Neural progenitor cell (in vitro differentiated cells): ENCODE results near the gene ZKSCAN5.

Experiments used
- CTCF ChIP-seq: fragments of 200-600 bp; sonication (generic); IDR thresholded peaks from 2 replicates; pipeline ENCODE4 v1.5.1; 2017; ENCODE audit warnings: antibody characterized with exemption, mild to moderate bottlenecking
- EZH2 ChIP-seq: fragments of 200-600 bp; sonication (generic); IDR thresholded peaks from 2 replicates; pipeline ENCODE4 v1.6.1; 2017; ENCODE audit warnings: antibody characterized with exemption, mild to moderate bottlenecking, moderate library complexity

- TF ChIP-seq CTCF = peak; percentile 42
- no peak for TF ChIP-seq EZH2
Measured at GRCh38 chr7:99525713-99526440, 21.4 kb downstream of the ZKSCAN5 start.
